Skeletal muscle cell (primary cell): Measurements from ENCODE around the gene OTOGL.
"Not testable (repeated sequence)": the region's sequence is repeated elsewhere in the genome, so short reads cannot be mapped to it uniquely, and the experiment has no call there.

ENCODE experiments used
- DNase-seq: peaks from one replicate; pipeline ENCODE4 v3.0.0-alpha.2; 2010; ENCODE audit warnings: low read depth
- H3K4me3 ChIP-seq: 2 replicates; pipeline ENCODE4 v1.5.1; 2011; ENCODE audit warnings: low read depth, mild to moderate bottlenecking, control low read depth, low read length, moderate library complexity

The OTOGL gene

GRCh38 chr12:80121661-80122060, 22.3 kb downstream of the OTOGL start:
- no peak overlapping the region for H3K4me3 ChIP-seq
- no peak for DNase-seq

GRCh38 chr12:80129895-80130530, 30.7 kb downstream of the OTOGL start:
- H3K4me3 ChIP-seq, result no peak overlapping the region
- no peak for DNase-seq

- no peak overlapping the region for H3K4me3 ChIP-seq
- DNase-seq, result no peak
These were observed 36.3 kb downstream of the OTOGL start for GRCh38 chr12:80135624-80136023.

- DNase-seq, result no peak
- no peak overlapping the region for H3K4me3 ChIP-seq
These were observed 40.7 kb downstream of the OTOGL start for GRCh38 chr12:80140005-80140404.

- no peak for DNase-seq
These were observed 43.3 kb downstream of the OTOGL start for GRCh38 chr12:80142640-80143039.

GRCh38 chr12:80143537-80143936, 44.2 kb downstream of the OTOGL start:
- H3K4me3 ChIP-seq, result no peak overlapping the region
- no peak for DNase-seq

More at GRCh38 chr12:80142640-80143039, 43.3 kb downstream of the OTOGL start:
- H3K4me3 ChIP-seq, result no peak overlapping the region

- not testable (repeated sequence) for H3K4me3 ChIP-seq, DNase-seq
These were observed 50.4 kb downstream of the OTOGL start for GRCh38 chr12:80149547-80150313.

GRCh38 chr12:80151131-80151530, 51.8 kb downstream of the OTOGL start:
- no peak for DNase-seq
- no peak overlapping the region for H3K4me3 ChIP-seq

- no peak overlapping the region for H3K4me3 ChIP-seq
- no peak for DNase-seq
These were observed 54.9 kb downstream of the OTOGL start for GRCh38 chr12:80154261-80154660.

- H3K4me3 ChIP-seq, result no peak overlapping the region
- DNase-seq, result no peak
These were observed 57.0 kb downstream of the OTOGL start for GRCh38 chr12:80156306-80156705.

- no peak for DNase-seq
- no peak overlapping the region for H3K4me3 ChIP-seq
These were observed 58.3 kb downstream of the OTOGL start for GRCh38 chr12:80157645-80158044.

GRCh38 chr12:80161612-80162011, 62.3 kb downstream of the OTOGL start:
- no peak for DNase-seq
- no peak overlapping the region for H3K4me3 ChIP-seq

- H3K4me3 ChIP-seq, result no peak overlapping the region
- DNase-seq, result no peak
These were observed 62.8 kb downstream of the OTOGL start for GRCh38 chr12:80162177-80162576.

- no peak for DNase-seq
These were observed 66.4 kb downstream of the OTOGL start for GRCh38 chr12:80165746-80166145.

GRCh38 chr12:80166751-80167150, 67.4 kb downstream of the OTOGL start:
- DNase-seq, result no peak
- H3K4me3 ChIP-seq, result no peak overlapping the region

More at GRCh38 chr12:80165746-80166145, 66.4 kb downstream of the OTOGL start:
- H3K4me3 ChIP-seq, result no peak overlapping the region

GRCh38 chr12:80168936-80169335, 69.6 kb downstream of the OTOGL start:
- no peak for DNase-seq

GRCh38 chr12:80170915-80171314, 71.6 kb downstream of the OTOGL start:
- no peak overlapping the region for H3K4me3 ChIP-seq
- no peak for DNase-seq

More at GRCh38 chr12:80168936-80169335, 69.6 kb downstream of the OTOGL start:
- no peak overlapping the region for H3K4me3 ChIP-seq

- DNase-seq, result no peak
- no peak overlapping the region for H3K4me3 ChIP-seq
These were observed 73.9 kb downstream of the OTOGL start for GRCh38 chr12:80173083-80173864.

- no peak for DNase-seq
- no peak overlapping the region for H3K4me3 ChIP-seq
These were observed 76.1 kb downstream of the OTOGL start for GRCh38 chr12:80175307-80175930.

GRCh38 chr12:80176706-80177105, 77.4 kb downstream of the OTOGL start:
- no peak overlapping the region for H3K4me3 ChIP-seq
- no peak for DNase-seq
